Kidney (tissue), 14 donors: Measurements from ENCODE around the gene CAMTA1. TPM values are rescaled to one million over a fixed set of nuclear protein-coding genes. Genes with fewer than 3 reads are reported as not detected.

ENCODE experiments used
- DNase-seq, 5 donors: peaks; one replicate each; pipeline ENCODE4 v3.0.0-alpha.2; 2013 to 2020
- FAIRE-seq: peaks from 2 replicates; lab custom pipeline; 2012; peaks lifted over from hg19 to GRCh38; lab: Jason Lieb, UNC
- H3K27ac ChIP-seq, 2 donors: one replicate each; pipeline ENCODE4 v1.7.0; 2013; ENCODE audit warnings: low read depth in 2 of 2, low read length in 2 of 2, inconsistent platforms in 1 of 2
- H3K27me3 ChIP-seq: one replicate; pipeline ENCODE4 v1.7.1; 2013; ENCODE audit warnings: low read length, inconsistent platforms; ENCODE audit not compliant: control insufficient read depth, insufficient read depth
- H3K36me3 ChIP-seq, 3 donors: one replicate each; pipeline versions ENCODE4 v1.7.0 to v1.7.1; 2013; ENCODE audit warnings: low read length in 3 of 3, control low read depth in 1 of 3, inconsistent platforms in 1 of 3; ENCODE audit not compliant: insufficient read depth in 3 of 3, control insufficient read depth in 2 of 3
- H3K4me1 ChIP-seq, 3 donors: one replicate each; pipeline versions ENCODE4 v1.7.0 to v1.7.1; 2013; ENCODE audit warnings: low read length in 3 of 3, inconsistent platforms in 1 of 3, low read depth in 1 of 3; ENCODE audit not compliant: control insufficient read depth in 2 of 3, insufficient read depth in 2 of 3
- H3K4me3 ChIP-seq, 3 donors: one replicate each; pipeline versions ENCODE4 v1.7.0 to v1.8.1; 2013; ENCODE audit warnings: low read length in 3 of 3, control low read depth in 1 of 3, inconsistent platforms in 1 of 3
- H3K9ac ChIP-seq, 3 donors: one replicate each; pipeline versions ENCODE4 v1.7.0 to v1.7.1; 2013; ENCODE audit warnings: low read length in 3 of 3, control low read depth in 1 of 3, inconsistent platforms in 1 of 3
- H3K9me3 ChIP-seq, 3 donors: one replicate each; pipeline versions ENCODE4 v1.7.0 to v1.7.1; 2013; ENCODE audit warnings: low read length in 3 of 3, control low read depth in 1 of 3, inconsistent platforms in 1 of 3; ENCODE audit not compliant: control insufficient read depth in 2 of 3, insufficient read depth in 1 of 3
- intact Hi-C: fragments of 100-400 bp; cut with DNase I; formaldehyde crosslinking; loops from one replicate; pipeline ENCODE4 v1.11.1; 2022
- polyA plus RNA-seq: library from polyadenylated mRNA; stranded (reverse); fragments of 350-450 nt; fragmentation: Illumina TruSeq; extraction: RNeasy Lipid Tissue Mini Kit (QIAGEN cat#74804); gene quantifications from one replicate; pipeline ENCODE4 v1.2.3, GENCODE V29; 2014; ENCODE audit warnings: low read depth, low replicate concordance; ENCODE audit not compliant: insufficient read depth
- total RNA-seq: library from RNA; stranded (reverse); fragmentation: NEBNext Ultra II Directional; extraction: Animal tissue kit (Norgen Biotek cat#: 25700); gene quantifications from one replicate; pipeline ENCODE4 v1.2.1, GENCODE V29; 2021
- TF ChIP-seq, protein P1 (sequence below): IDR thresholded peaks from 3 replicates; pipeline ENCODE4 v1.5.1; 2012; ENCODE audit warnings: mild to moderate bottlenecking, moderate library complexity, borderline replicate concordance; ENCODE audit not compliant: insufficient read depth; ENCODE audit errors: extremely low read depth
- donor health status: control.
- donor health status: control.
- donor health status: control.
- donor health status: control.
- donor health status: control.
- donor health status: DM: yes; HTN: yes; CAD: no.
- donor health status: Normal renal cell carcinoma (clear cell type).

Gene CAMTA1
- total and polyA plus RNA-seq, 2 donors from 2014 or later, result 79.0 to 170 TPM

DNA sequence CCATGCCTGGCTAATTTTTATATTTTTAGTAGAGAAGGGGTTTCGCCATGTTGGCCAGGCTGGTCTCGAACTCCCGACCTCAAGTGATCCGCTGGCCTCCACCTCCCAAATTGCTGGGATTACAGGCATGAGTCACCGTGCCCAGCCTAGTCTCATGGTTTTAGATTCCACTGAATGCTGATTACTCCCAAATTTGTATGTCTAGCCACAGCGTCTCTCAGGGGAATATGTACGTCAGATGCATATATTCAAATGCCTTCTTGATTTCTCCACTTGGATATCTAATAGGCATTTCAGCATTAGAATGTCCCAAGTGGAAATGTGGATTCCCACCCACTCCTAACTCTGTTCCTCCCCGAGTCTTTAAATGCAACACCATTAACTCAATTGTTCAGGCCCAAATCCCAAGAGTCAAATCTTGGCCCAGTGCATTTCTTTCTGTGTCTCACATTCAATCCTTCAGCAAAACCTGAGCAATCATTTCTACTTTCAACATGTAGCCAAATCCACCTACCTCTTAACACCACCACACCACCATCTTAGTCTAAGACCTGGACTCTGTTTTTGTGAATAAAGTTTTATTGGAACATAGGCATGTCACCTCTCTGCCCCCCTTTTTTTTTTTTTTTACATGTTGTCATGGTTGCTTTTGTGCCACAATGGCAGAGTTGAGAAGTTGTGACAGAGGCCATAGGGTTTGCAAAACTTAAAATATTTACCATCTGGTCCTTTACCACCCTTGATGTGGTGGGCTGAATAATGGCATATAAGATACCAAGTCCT, 9.8 kb upstream of the CAMTA1 start:
- no peaks in the 10 kb centered on the region for H3K9me3 ChIP-seq
- no peaks in the 10 kb centered on the region for H3K36me3 ChIP-seq
- no peaks in the 10 kb centered on the region for H3K27me3 ChIP-seq
- H3K4me3 ChIP-seq, result no peak overlapping the region
- TF ChIP-seq, protein P1, sequence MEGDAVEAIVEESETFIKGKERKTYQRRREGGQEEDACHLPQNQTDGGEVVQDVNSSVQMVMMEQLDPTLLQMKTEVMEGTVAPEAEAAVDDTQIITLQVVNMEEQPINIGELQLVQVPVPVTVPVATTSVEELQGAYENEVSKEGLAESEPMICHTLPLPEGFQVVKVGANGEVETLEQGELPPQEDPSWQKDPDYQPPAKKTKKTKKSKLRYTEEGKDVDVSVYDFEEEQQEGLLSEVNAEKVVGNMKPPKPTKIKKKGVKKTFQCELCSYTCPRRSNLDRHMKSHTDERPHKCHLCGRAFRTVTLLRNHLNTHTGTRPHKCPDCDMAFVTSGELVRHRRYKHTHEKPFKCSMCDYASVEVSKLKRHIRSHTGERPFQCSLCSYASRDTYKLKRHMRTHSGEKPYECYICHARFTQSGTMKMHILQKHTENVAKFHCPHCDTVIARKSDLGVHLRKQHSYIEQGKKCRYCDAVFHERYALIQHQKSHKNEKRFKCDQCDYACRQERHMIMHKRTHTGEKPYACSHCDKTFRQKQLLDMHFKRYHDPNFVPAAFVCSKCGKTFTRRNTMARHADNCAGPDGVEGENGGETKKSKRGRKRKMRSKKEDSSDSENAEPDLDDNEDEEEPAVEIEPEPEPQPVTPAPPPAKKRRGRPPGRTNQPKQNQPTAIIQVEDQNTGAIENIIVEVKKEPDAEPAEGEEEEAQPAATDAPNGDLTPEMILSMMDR, result no peak
- H3K27ac ChIP-seq, result no peak overlapping the region
- peaks cover 0 to 2% (median 0%) of the 10 kb centered on the region in 3 donors for H3K4me1 ChIP-seq
- intact Hi-C loops, result no loop called here
- FAIRE-seq (no peak), DNase-seq (no peak)
- no peak overlapping the region for H3K9ac ChIP-seq

DNA sequence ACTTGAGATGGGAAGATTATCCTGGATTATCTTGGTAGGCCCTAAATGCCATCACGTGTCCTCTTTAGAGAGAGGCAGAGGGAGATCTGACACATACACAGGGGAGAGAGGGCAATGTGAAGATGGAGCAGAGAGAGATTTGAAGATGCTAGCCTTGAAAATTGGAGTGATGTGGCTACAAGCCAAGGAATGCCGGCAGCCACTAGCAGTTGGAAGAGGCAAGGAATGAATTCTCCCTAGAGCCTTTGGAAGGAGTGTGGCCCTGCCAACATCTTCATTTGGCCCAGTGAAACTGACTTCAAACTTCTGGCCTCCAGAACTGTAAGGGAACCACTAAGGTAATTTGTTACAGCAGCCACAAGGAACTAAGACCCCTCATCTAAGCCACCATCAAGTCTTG, 8.9 kb upstream of the CAMTA1 start:
- H3K9ac ChIP-seq, result no peak overlapping the region
- no peaks in the 10 kb centered on the region for H3K4me1 ChIP-seq
- H3K27me3 ChIP-seq, result no peaks in the 10 kb centered on the region
- FAIRE-seq (no peak), DNase-seq (no peak)
- no peaks in the 10 kb centered on the region for H3K9me3 ChIP-seq
- H3K27ac ChIP-seq, result no peak overlapping the region
- H3K4me3 ChIP-seq, result no peak overlapping the region
- no peaks in the 10 kb centered on the region for H3K36me3 ChIP-seq
- intact Hi-C loops, result no loop called here
- TF ChIP-seq, protein P1, result no peak

DNA sequence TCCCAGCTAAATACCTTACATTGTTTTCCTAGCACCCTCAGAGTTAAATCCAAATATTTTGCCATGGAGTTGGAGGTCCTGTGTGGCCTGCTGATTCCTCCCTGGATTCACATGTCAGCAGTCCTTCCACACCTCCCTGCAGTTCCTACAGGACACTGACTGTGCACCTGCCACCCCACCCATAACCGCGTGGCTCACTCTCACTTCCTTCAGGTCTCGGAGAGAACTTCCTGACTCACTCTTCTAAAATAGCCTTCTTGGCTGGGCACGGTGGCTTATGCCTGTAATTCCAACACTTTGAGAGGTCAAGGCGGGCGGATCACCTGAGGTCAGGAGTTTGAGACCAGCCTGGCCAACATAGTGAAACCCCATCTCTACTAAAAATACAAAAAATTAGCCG, 8.4 kb upstream of the CAMTA1 start:
- H3K4me1 ChIP-seq, result no peaks in the 10 kb centered on the region
- intact Hi-C loops, result no loop called here
- H3K4me3 ChIP-seq, result no peak overlapping the region
- DNase-seq (no peak), FAIRE-seq (no peak)
- H3K27ac ChIP-seq, result no peak overlapping the region
- H3K27me3 ChIP-seq, result no peaks in the 10 kb centered on the region
- TF ChIP-seq, protein P1, result no peak
- no peaks in the 10 kb centered on the region for H3K36me3 ChIP-seq
- H3K9ac ChIP-seq, result no peak overlapping the region
- H3K9me3 ChIP-seq, result no peaks in the 10 kb centered on the region
